ENCODE data around the gene ZNF710.

DNA sequence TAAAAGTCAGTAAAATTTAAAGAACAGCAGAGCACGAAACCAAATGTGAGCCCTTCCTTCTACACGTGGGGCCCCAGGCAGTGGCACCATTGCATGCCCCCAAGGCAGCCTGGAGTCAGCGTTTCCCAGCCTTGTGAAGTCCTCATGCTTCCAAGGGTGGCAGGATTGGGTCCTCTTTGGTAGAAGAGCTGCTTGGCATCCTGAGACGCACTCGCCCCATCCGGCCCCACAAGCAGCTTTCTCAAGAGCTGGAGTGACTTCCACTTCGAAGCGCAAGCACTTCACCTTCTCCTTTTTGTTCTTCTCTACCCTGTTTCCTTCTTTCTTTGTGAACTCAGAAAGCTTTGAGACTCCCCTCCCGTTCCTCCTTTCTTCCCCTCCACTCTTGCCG, 34.7 kb downstream of the ZNF710 start:
- TF ChIP-seq, protein P1, sequence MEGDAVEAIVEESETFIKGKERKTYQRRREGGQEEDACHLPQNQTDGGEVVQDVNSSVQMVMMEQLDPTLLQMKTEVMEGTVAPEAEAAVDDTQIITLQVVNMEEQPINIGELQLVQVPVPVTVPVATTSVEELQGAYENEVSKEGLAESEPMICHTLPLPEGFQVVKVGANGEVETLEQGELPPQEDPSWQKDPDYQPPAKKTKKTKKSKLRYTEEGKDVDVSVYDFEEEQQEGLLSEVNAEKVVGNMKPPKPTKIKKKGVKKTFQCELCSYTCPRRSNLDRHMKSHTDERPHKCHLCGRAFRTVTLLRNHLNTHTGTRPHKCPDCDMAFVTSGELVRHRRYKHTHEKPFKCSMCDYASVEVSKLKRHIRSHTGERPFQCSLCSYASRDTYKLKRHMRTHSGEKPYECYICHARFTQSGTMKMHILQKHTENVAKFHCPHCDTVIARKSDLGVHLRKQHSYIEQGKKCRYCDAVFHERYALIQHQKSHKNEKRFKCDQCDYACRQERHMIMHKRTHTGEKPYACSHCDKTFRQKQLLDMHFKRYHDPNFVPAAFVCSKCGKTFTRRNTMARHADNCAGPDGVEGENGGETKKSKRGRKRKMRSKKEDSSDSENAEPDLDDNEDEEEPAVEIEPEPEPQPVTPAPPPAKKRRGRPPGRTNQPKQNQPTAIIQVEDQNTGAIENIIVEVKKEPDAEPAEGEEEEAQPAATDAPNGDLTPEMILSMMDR (IDR thresholded peaks at IDR 0.05) = no peak
- TF ChIP-seq POLR2A (IDR thresholded peaks at IDR 0.05) = no peak
